Spleen (tissue), 11 donors: ENCODE data around the gene VGLL3. TPM values are rescaled to one million over a fixed set of nuclear protein-coding genes. Genes with fewer than 3 reads are reported as not detected.

ENCODE experiments used
- DNase-seq: peaks from one replicate; pipeline ENCODE4 v3.0.0-alpha.2; 2020
- H3K27ac ChIP-seq, 8 donors: fragments of 200-600 bp; sonication (generic) in 7 of 8; 1 replicate in 4 of 8; 2 replicates in 4 of 8; pipeline versions ENCODE4 v1.5.0 to v1.8.0; 2016 to 2021; ENCODE audit warnings: inconsistent platforms in 4 of 8, mild to moderate bottlenecking in 4 of 8, moderate library complexity in 1 of 8
- H3K27me3 ChIP-seq, 7 donors: fragments of 200-600 bp; sonication (generic) in 6 of 7; replicated peaks in 1 of 7; 1 replicate in 4 of 7; 2 replicates in 3 of 7; pipeline versions ENCODE4 v1.5.0 to v1.8.0; 2016 to 2021; ENCODE audit warnings: inconsistent platforms in 3 of 7, mild to moderate bottlenecking in 1 of 7
- H3K36me3 ChIP-seq, 6 donors: fragments of 200-600 bp; sonication (generic) in 5 of 6; 1 replicate in 4 of 6; 2 replicates in 2 of 6; pipeline versions ENCODE4 v1.5.0 to v1.8.0; 2016 to 2021; ENCODE audit warnings: inconsistent platforms in 2 of 6
- H3K4me1 ChIP-seq, 6 donors: fragments of 200-600 bp; sonication (generic) in 5 of 6; 1 replicate in 3 of 6; 2 replicates in 3 of 6; pipeline versions ENCODE4 v1.5.0 to v1.8.0; 2016 to 2021; ENCODE audit warnings: inconsistent platforms in 3 of 6
- H3K4me3 ChIP-seq, 8 donors: fragments of 200-600 bp; sonication (generic) in 7 of 8; 1 replicate in 4 of 8; 2 replicates in 4 of 8; pipeline versions ENCODE4 v1.5.0 to v1.8.0; 2016 to 2021; ENCODE audit warnings: inconsistent platforms in 4 of 8, mild to moderate bottlenecking in 4 of 8, moderate library complexity in 2 of 8
- H3K9me3 ChIP-seq, 8 donors: fragments of 200-600 bp; sonication (generic) in 7 of 8; 1 replicate in 4 of 8; 2 replicates in 4 of 8; pipeline versions ENCODE4 v1.5.0 to v1.8.0; 2016 to 2021; ENCODE audit warnings: inconsistent platforms in 4 of 8
- POLR2A ChIP-seq, 3 donors: fragments of 450-650 bp; IDR thresholded peaks; one replicate each; pipeline ENCODE4 v1.5.1; 2017; ENCODE audit warnings: antibody characterized with exemption in 3 of 3, mild to moderate bottlenecking in 1 of 3
- POLR2AphosphoS5 ChIP-seq, 3 donors: sonication (generic); formaldehyde crosslinking; IDR thresholded peaks; one replicate each; pipeline ENCODE4 v1.5.1; 2017; ENCODE audit warnings: antibody characterized with exemption in 3 of 3
- WGBS, 5 donors: extraction: QIAGEN DNeasy Blood & Tissue Kit in 3 of 5; methylation state at CpG; one replicate each; pipeline versions ENCODE4 v1.1.5 to v1.1.7; 2013 to 2018; 5-methylcytosine and 5-hydroxymethylcytosine counted together
- intact Hi-C: fragments of 100-400 bp; cut with DNase I; formaldehyde crosslinking; loops from one replicate; pipeline ENCODE4 v1.15.0; 2023; ENCODE audit warnings: low total_unique reads
- polyA plus RNA-seq, 3 donors: library from polyadenylated mRNA; stranded (reverse); fragments of 200-250 nt; gene quantifications; one replicate each; pipeline ENCODE4 v1.2.1, GENCODE V29; 2013
- total RNA-seq, 7 donors: library from RNA; depleted of rRNA in 3 of 7; stranded (reverse); fragments of >200 nt in 3 of 7; fragmentation: NEBNext Ultra II Directional in 4 of 7; extraction: Animal tissue kit (Norgen Biotek cat#: 25700) in 4 of 7; gene quantifications; one replicate each; pipeline versions ENCODE4 v1.1.0 to v1.2.1, GENCODE V29; 2016 to 2021
- TF ChIP-seq, protein P1 (sequence below), 11 experiments: fragments of 200-600 bp in 7 of 11; fragments of 450-650 bp in 4 of 11; sonication (generic) in 4 of 11; IDR thresholded peaks in 8 of 11; conservative IDR thresholded peaks in 3 of 11; 1 replicate in 7 of 11; 2 replicates in 4 of 11; pipeline versions ENCODE4 v1.4.0 to v1.8.0; 2016 to 2021; ENCODE audit warnings: antibody characterized with exemption in 11 of 11, inconsistent platforms in 4 of 11, mild to moderate bottlenecking in 1 of 11
- donor health status: healthy with polysubstance abuse.
- donor health status: DM: no; HTN: no; CAD: no; lungs with moderate emphysema.
- donor health status: DM: no; HTN: no; CAD: no.
- donor health status: Bipolar disorder and iron deficiency.
- donor health status: healthy.
- donor health status: DM: no; HTN: no; CAD: no.
- donor health status: DM: yes; HTN: yes; CAD: no.

VGLL3 gene
- total and polyA plus RNA-seq, 10 donors = 0.26 to 9.9 (median 2.2) TPM

DNA sequence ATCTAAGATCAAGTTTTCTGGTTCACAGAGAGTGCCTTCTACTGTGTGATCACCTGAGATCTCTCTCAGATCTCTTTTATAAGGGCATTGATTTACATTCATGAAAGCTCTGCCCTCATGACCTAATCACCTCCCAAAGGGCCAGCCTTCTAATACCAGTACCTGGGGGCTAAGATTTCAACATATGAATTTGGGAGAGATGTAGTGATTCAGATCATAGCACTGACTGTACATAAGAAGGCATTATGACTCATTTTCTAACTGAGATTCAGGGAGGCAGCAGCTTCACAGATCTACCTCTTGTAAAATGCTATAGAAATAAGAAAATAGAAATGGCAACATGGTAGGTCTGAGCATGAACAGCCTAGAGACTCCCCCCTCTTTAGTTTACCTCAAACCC, 39.6 kb downstream of the VGLL3 start:
- Histone ChIP-seq H3K27me3 (no peaks in the 10 kb centered on the region), H3K9me3 (no peaks in the 10 kb centered on the region), H3K36me3 (no peaks in the 10 kb centered on the region), H3K4me3 (no peak overlapping the region), H3K27ac (no peak overlapping the region), H3K4me1 (no peaks in the 10 kb centered on the region)
- TF ChIP-seq POLR2AphosphoS5 (IDR thresholded peaks at IDR 0.05) (no peak), POLR2A (IDR thresholded peaks at IDR 0.05) (no peak)
- TF ChIP-seq, protein P1, sequence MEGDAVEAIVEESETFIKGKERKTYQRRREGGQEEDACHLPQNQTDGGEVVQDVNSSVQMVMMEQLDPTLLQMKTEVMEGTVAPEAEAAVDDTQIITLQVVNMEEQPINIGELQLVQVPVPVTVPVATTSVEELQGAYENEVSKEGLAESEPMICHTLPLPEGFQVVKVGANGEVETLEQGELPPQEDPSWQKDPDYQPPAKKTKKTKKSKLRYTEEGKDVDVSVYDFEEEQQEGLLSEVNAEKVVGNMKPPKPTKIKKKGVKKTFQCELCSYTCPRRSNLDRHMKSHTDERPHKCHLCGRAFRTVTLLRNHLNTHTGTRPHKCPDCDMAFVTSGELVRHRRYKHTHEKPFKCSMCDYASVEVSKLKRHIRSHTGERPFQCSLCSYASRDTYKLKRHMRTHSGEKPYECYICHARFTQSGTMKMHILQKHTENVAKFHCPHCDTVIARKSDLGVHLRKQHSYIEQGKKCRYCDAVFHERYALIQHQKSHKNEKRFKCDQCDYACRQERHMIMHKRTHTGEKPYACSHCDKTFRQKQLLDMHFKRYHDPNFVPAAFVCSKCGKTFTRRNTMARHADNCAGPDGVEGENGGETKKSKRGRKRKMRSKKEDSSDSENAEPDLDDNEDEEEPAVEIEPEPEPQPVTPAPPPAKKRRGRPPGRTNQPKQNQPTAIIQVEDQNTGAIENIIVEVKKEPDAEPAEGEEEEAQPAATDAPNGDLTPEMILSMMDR (IDR thresholded peaks at IDR 0.05 in 8 of 11, conservative IDR thresholded peaks at IDR 0.05 in 3 of 11) = no peak
- no peak for DNase-seq
- intact Hi-C loops = no loop called here

DNA sequence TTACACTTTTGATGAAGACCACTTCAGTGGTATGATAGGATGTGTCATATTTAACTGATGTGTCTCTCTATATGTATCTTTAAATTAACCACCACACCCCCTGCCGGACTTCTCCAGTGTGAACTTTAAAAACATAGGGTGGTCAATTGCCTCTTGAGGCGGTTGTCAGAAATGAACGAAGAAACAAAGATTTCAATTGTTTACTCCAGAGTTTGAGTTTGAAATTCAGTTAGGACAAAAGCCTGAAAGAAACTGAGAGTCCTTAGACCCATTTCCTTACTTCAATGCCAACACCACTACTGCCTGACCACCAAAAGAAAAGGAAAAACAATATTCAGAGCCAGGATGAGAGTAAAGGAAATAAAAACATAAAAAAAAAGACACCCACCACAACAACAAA, 40.2 kb downstream of the VGLL3 start:
- intact Hi-C loops = no loop called here
- H3K4me3 ChIP-seq = no peak overlapping the region
- no peaks in the 10 kb centered on the region for H3K27me3 ChIP-seq
- H3K36me3 ChIP-seq = no peaks in the 10 kb centered on the region
- DNase-seq = no peak
- 85 to 95% (median 87%) methylated on average over 3 of the region's 3 CpGs for WGBS, 5 donors
- H3K27ac ChIP-seq = no peak overlapping the region
- H3K9me3 ChIP-seq = no peaks in the 10 kb centered on the region
- TF ChIP-seq, protein P1 (IDR thresholded peaks at IDR 0.05 in 8 of 11, conservative IDR thresholded peaks at IDR 0.05 in 3 of 11) = no peak
- TF ChIP-seq POLR2A (IDR thresholded peaks at IDR 0.05) (no peak), POLR2AphosphoS5 (IDR thresholded peaks at IDR 0.05) (no peak)
- H3K4me1 ChIP-seq = no peaks in the 10 kb centered on the region

DNA sequence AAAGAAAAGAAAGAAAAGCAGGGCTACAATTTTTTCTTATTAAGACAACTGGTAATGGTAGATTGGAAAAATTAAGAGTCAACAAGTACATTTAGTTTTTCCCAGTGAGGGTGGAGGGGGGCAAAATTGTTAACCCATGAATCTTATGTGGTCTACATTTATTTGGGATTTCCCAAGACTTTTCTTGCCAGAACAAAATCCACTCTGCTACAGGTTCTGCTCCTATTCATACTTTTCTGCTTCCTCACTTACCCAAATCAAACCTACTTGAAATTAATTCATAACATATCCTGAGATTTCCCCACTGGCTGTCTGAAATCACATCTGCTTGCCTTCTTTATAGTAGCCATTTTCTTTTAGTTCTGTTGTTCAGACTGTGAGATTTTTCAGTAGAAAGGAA, 41.1 kb downstream of the VGLL3 start:
- intact Hi-C loops = no loop called here
- Histone ChIP-seq H3K27ac (no peak overlapping the region), H3K9me3 (no peaks in the 10 kb centered on the region), H3K4me1 (no peaks in the 10 kb centered on the region), H3K27me3 (no peaks in the 10 kb centered on the region), H3K36me3 (no peaks in the 10 kb centered on the region), H3K4me3 (no peak overlapping the region)
- no peak for TF ChIP-seq POLR2A (IDR thresholded peaks at IDR 0.05)
- TF ChIP-seq, protein P1 (IDR thresholded peaks at IDR 0.05 in 8 of 11, conservative IDR thresholded peaks at IDR 0.05 in 3 of 11) = no peak
- TF ChIP-seq POLR2AphosphoS5 (IDR thresholded peaks at IDR 0.05) = no peak
- DNase-seq = no peak

DNA sequence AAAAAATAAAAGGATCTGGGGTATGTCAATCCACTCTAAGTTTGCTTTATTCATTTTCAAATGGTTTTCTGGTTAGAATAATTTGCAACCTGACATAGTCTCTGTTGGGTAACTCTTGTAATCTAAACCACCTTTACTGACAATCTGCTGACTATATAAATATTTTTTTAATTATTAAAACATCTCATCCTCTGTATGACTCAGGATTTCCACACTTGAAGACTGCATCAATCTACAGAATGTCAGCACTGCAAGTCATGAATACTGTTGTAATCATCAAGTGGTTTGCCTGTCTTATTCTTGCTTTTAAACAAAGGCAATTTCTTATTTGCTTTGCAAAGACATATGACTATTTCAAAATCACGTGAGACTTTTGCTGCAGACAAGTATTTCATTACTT, 42.1 kb downstream of the VGLL3 start:
- intact Hi-C loops = no loop called here
- 76 to 88% (median 81%) methylated on average over 1 of the region's 1 CpG for WGBS, 5 donors
- TF ChIP-seq, protein P1 (IDR thresholded peaks at IDR 0.05 in 8 of 11, conservative IDR thresholded peaks at IDR 0.05 in 3 of 11) = no peak
- Histone ChIP-seq H3K4me1 (no peaks in the 10 kb centered on the region), H3K36me3 (no peaks in the 10 kb centered on the region), H3K4me3 (no peak overlapping the region), H3K27me3 (no peaks in the 10 kb centered on the region), H3K27ac (no peak overlapping the region), H3K9me3 (no peaks in the 10 kb centered on the region)
- no peak for DNase-seq
